ENCODE results near the gene NCBP2.
"Not testable (repeated sequence)": the region's sequence is repeated elsewhere in the genome, so short reads cannot be mapped to it uniquely, and the experiment has no call there.

NCBP2 gene

GRCh38 chr3:196968233-196969133 lies 26.2 kb upstream of the NCBP2 start, which contains the start of gene PIGZ:
PIGZ (minus strand) TSS chr3:196968833; CDS start chr3:196952031, 16,802 bp downstream.
- DNase-seq (ENCODE audit: low spot score) = peak; percentile 53

- no peak for DNase-seq (ENCODE audit: low spot score)
These were observed 25.3 kb upstream of the NCBP2 start for GRCh38 chr3:196967412-196968232.

- DNase-seq (ENCODE audit: low spot score) = no peak
These were observed 24.4 kb upstream of the NCBP2 start for GRCh38 chr3:196966526-196967401.

GRCh38 chr3:196965804-196966173 lies 23.5 kb upstream of the NCBP2 start:
- DNase-seq (ENCODE audit: low spot score) = no peak

GRCh38 chr3:196965112-196965803 lies 22.9 kb upstream of the NCBP2 start:
- DNase-seq (ENCODE audit: low spot score) = no peak

GRCh38 chr3:196963631-196963953 lies 21.3 kb upstream of the NCBP2 start:
- no peak for DNase-seq (ENCODE audit: low spot score)

- no peak for DNase-seq (ENCODE audit: low spot score)
These were observed 20.8 kb upstream of the NCBP2 start for GRCh38 chr3:196962930-196963630.

- no peak for DNase-seq (ENCODE audit: low spot score)
These were observed 20.0 kb upstream of the NCBP2 start for GRCh38 chr3:196962108-196962929.

GRCh38 chr3:196954832-196955231 lies 12.5 kb upstream of the NCBP2 start:
- no peak for DNase-seq (ENCODE audit: low spot score)

GRCh38 chr3:196951371-196951770 lies 9.0 kb upstream of the NCBP2 start:
- no peak for DNase-seq (ENCODE audit: low spot score)

GRCh38 chr3:196949750-196950149 lies 7.4 kb upstream of the NCBP2 start:
- DNase-seq (ENCODE audit: low spot score) = no peak

- DNase-seq (ENCODE audit: low spot score) = no peak
These were observed 6.9 kb upstream of the NCBP2 start for GRCh38 chr3:196949285-196949619.

GRCh38 chr3:196948442-196949284 lies 6.3 kb upstream of the NCBP2 start:
- no peak for DNase-seq (ENCODE audit: low spot score)

- DNase-seq (ENCODE audit: low spot score) = no peak
These were observed 5.6 kb upstream of the NCBP2 start for GRCh38 chr3:196947860-196948441.

- no peak for DNase-seq (ENCODE audit: low spot score)
These were observed 5.0 kb upstream of the NCBP2 start for GRCh38 chr3:196947136-196947859.

GRCh38 chr3:196944037-196944790 lies 1.9 kb upstream of the NCBP2 start:
- DNase-seq (ENCODE audit: low spot score) = not testable (repeated sequence)

- no peak for DNase-seq (ENCODE audit: low spot score)
These were observed 568 bp upstream of the NCBP2 start for GRCh38 chr3:196942915-196943277.
